Measurements from ENCODE around the gene MRRF. TPM values are rescaled to one million over a fixed set of nuclear protein-coding genes. Genes with fewer than 3 reads are reported as not detected.

MRRF gene
- total and polyA plus RNA-seq, 2 of the 4 experiments (the other 2 are of a cell fraction) = 32.1 to 38.0 TPM

DNA sequence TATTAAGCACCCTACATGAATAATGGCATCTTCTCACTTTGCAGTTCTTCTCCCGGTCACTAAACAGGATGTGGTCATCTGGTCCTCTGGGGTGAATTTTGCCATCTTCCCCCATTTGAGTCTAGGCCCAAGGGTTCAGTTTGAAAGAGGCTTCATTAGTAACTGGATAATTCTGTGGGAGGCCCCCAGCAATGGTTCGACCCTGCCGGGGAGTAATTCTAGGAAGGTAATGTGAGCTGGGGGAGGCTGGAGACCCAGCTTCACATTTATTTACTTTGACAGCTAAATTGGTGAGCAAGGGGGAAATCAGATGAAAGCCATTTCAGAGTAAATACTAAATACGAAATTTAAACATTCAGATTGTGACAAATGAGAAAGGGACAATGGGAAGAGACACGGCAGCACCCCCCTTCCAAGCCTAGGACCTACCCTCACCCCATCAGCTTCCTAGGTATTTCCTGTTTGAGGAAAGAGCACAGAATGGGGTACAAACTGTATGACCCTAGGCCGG lies 31.8 kb upstream of the MRRF start:
- Histone ChIP-seq H3K23ac (ENCODE audit: low read depth, low read length) (no peak overlapping the region), H2AFZ (replicated peaks; ENCODE audit: low read length, poor library complexity) (no peak overlapping the region), H4K5ac (ENCODE audit: low read depth, low read length) (no peak overlapping the region), H3K4me2 (ENCODE audit: low read depth, low read length) (no peak overlapping the region), H3K56ac (ENCODE audit: extremely low read depth, insufficient read depth, low read length) (no peak overlapping the region), H4K8ac (ENCODE audit: low read depth in 2 of 2, low read length in 2 of 2) (no peak overlapping the region), H3K4me3 (ENCODE audit: insufficient read depth, low read depth, low read length) (no peak overlapping the region), H2BK15ac (ENCODE audit: low read depth, low read length) (no peak overlapping the region), H3K9ac (ENCODE audit: low read depth, low read length) (no peak overlapping the region), H2BK5ac (ENCODE audit: low read depth, low read length, poor library complexity, severe bottlenecking) (no peak overlapping the region), H3K27me3 (ENCODE audit: control insufficient read depth, insufficient read depth, low read length) (peaks cover 55% of the 10 kb centered on the region), H4K20me1 (ENCODE audit: insufficient read depth, low read length) (peaks cover 3% of the 10 kb centered on the region; the same call in 1 of the 2 replicates), H3K27ac (ENCODE audit: insufficient read depth, low read length) (no peak overlapping the region), H2BK120ac (ENCODE audit: low read depth, low read length) (no peak overlapping the region), H2AK5ac (ENCODE audit: low read depth, low read length) (no peak overlapping the region), H3K9me1 (ENCODE audit: insufficient read depth, low read length) (no peaks in the 10 kb centered on the region; the same call in 1 of the 2 replicates), H4K91ac (ENCODE audit: insufficient read depth, low read depth, low read length) (no peak overlapping the region), H3K4ac (ENCODE audit: low read depth, low read length) (no peak overlapping the region), H3K79me1 (ENCODE audit: low read depth in 1 of 2, low read length in 2 of 2) (no peaks in the 10 kb centered on the region), H2AK9ac (replicated peaks; ENCODE audit: low read depth, low read length, poor library complexity) (no peak overlapping the region), H3K36me3 (ENCODE audit: control insufficient read depth, insufficient read depth, low read length) (peaks cover 2% of the 10 kb centered on the region; the same call in 1 of the 2 replicates), H3K14ac (replicated peaks; ENCODE audit: low read depth, low read length) (no peak overlapping the region), H3K4me1 (ENCODE audit: control insufficient read depth, insufficient read depth, low read length) (no peaks in the 10 kb centered on the region; the same call in 1 of the 2 replicates), H3K18ac (ENCODE audit: low read depth, low read length) (no peak overlapping the region), H2BK20ac (ENCODE audit: low read depth, low read length) (no peak overlapping the region), H3K9me3 (ENCODE audit: control insufficient read depth, insufficient read depth, low read length) (no peaks in the 10 kb centered on the region)
- ChIA-PET CTCF (no interaction called here), POLR2A (ENCODE audit: unreplicated experiment) (no interaction called here)
- dilution Hi-C loops (cut with HindIII; ENCODE audit: low sequenced_read_pairs, unreplicated experiment) = no loop called here
- no TSS peak for BruUV-seq (replicated peaks)
- DNase-seq (no peak), ATAC-seq (ENCODE audit: low read depth) (no peak)
- TF ChIP-seq MAZ (IDR thresholded peaks at IDR 0.05; ENCODE audit: borderline replicate concordance, low read depth, low read length) = no peak
- TF ChIP-seq, protein P1, sequence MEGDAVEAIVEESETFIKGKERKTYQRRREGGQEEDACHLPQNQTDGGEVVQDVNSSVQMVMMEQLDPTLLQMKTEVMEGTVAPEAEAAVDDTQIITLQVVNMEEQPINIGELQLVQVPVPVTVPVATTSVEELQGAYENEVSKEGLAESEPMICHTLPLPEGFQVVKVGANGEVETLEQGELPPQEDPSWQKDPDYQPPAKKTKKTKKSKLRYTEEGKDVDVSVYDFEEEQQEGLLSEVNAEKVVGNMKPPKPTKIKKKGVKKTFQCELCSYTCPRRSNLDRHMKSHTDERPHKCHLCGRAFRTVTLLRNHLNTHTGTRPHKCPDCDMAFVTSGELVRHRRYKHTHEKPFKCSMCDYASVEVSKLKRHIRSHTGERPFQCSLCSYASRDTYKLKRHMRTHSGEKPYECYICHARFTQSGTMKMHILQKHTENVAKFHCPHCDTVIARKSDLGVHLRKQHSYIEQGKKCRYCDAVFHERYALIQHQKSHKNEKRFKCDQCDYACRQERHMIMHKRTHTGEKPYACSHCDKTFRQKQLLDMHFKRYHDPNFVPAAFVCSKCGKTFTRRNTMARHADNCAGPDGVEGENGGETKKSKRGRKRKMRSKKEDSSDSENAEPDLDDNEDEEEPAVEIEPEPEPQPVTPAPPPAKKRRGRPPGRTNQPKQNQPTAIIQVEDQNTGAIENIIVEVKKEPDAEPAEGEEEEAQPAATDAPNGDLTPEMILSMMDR (conservative IDR thresholded peaks at IDR 0.05; ENCODE audit: low read depth, low read length) = no peak
- TF ChIP-seq RCOR1 (IDR thresholded peaks at IDR 0.05; ENCODE audit: insufficient replicate concordance, low read length) = no peak
- no peak for TF ChIP-seq NFE2L2 (IDR thresholded peaks at IDR 0.05; ENCODE audit: low read depth, low read length)
- TF ChIP-seq MAFK (IDR thresholded peaks at IDR 0.05; ENCODE audit: low read depth, low read length) = no peak
- no peak for TF ChIP-seq BHLHE40 (IDR thresholded peaks at IDR 0.05; ENCODE audit: low read depth, low read length)
- no peak for TF ChIP-seq RAD21 (IDR thresholded peaks at IDR 0.05; ENCODE audit: low read length)
- TF ChIP-seq SMC3 (IDR thresholded peaks at IDR 0.05; ENCODE audit: low read depth, low read length) = no peak
- no CpG with 5 or more reads among the region's 6 CpGs for WGBS, 2 experiments (ENCODE audit: extremely low coverage in 2 of 2, insufficient read length in 1 of 2)
- intact Hi-C loops (cut with micrococcal nuclease) = loop anchor here (5.0 kb wide), 1 partner anchor 96 kb away; no protein-coding TSS in a partner anchor
- in situ Hi-C loops (cut with MboI; ENCODE audit: low sequenced_read_pairs) = no loop called here

Measured in IMR-90 (cell line).